ENCODE results near the gene GABBR2.
"Not testable (repeated sequence)": the region's sequence is repeated elsewhere in the genome, so short reads cannot be mapped to it uniquely, and the experiment has no call there.

Gene GABBR2

DNA sequence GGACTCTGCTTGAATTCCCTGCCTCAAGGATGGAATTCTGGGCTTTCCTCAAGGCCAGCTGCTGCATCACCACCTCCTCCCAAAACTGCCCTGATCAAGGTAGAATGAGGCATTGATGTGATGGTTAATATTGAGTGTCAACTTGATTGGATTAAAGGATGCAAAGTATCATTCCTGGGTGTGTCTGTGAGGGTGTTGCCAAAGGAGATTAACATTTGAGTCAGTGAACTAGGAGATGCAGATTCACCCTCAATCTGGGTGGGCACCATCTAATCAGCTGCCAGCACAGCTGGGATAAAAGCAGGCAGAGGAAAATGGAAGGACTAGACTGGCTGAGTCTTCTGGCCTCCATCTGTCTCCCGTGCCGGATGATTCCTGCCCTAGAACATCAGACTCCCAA is 23.9 kb downstream of the GABBR2 start:
- not testable (repeated sequence) for DNase-seq

DNA sequence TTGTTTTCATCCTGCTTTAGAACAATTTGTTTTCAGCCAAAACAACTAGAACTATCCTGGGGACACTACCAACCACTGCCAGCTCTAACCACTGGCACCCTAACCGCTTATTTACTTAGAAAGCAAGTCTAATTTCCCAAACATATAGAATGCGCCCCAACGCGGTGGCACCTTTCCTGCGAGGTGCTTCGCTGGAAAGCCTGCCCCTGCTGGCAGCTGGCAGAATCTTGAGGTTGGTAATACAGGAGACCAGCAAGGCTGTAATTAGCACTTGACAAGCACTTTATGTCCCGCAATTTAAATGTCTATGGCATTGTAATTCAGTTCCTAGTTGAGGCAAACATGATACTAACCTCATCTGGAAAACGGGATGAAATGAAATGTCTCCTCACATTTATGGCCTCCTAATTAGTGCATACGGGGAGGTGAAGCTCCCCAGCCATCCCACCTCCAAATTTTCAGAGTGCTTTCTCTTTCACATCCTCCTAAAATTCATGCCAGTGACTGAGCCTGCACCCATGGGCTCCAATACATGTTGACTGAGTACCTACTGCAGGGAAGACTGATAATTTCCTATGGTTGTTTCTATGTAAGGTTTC is 30.4 kb downstream of the GABBR2 start:
- no peak for DNase-seq

DNA sequence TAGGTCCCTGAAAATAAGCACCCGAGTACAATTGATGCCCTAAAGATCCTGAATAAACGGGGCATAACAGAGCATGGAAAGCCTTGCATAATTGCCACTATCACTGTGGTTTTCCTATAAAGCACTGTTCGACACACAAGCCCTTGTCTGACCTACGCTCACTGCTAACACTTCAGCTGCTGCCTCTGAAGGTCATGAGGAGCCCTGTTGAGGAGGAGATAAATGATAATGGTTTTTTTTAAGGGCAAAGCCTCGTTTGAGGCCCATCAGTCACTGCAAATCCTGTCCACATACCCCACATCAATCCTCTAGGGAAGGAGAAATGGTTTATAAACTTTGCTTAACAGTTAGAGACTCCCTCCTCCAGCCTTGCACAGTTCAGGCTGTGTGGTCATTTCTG is 35.1 kb downstream of the GABBR2 start:
- no peak for DNase-seq

DNA sequence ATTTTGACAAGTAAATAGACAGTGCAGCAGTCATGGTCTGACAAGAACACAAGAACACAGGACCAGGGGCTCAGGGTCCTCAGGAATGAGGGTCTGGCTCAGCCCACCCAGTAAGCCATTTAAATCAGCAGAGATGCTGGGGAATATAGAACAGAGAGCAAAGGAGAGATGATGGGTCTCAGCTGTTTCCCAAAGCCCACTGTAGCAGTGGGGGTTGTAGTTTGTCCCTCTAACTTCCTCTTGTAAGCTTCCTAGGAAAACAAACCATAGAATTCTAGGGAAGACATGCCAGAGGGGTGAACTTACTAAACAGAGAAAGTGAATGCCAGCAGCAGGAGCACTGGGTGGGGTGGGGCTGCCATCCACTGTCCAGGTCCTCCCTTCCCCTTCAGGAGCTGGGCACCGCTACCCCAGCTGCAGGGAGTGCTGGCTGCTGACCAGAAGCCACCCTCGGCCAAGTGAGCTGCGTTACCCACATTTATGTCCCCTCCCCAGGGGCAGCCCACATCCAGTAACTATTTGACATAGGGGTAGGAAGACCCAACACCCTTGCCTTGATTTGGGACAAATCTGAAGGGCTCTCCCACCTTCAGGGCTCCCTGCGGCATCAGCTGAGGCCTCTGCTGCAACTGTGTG is 41.6 kb downstream of the GABBR2 start:
- DNase-seq = no peak

DNA sequence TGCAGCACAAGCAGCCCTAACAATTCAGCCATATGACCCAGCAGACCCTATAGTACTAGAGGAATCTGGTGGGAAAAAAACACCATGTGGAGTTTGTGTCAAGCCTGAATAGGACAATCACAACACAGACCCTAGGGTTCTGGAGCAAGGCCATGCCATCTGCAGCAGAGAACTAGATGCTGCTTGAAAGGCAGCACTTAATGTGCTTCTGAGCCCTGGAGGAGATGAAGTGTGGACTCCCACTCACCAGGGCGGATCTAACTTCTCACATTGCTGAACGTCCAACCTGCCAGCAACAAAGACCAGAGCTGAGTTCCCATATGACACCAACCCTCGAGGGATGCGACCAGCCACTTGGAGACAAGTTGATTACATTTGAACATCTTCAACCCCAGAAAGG is 43.2 kb downstream of the GABBR2 start:
- no peak for DNase-seq

DNA sequence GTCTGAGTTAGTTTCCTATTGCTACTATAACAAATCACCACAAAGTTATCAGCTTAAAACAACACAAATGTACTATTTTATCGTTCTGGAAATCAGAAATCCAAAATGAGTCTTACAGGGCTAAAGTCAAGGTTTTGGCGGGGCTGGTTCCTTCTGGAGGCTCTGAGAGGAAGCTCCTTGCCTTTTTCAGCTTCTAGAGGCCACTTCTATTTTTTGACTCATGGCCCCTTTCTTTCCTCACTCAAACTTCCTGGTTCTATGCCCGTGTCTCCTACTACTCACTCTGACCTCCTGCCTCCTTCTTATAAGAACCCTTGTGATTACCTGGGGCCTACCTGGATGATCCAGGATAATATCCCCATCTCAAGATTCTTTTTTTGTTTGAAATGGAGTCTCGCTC is 48.2 kb downstream of the GABBR2 start:
- DNase-seq = no peak

DNA sequence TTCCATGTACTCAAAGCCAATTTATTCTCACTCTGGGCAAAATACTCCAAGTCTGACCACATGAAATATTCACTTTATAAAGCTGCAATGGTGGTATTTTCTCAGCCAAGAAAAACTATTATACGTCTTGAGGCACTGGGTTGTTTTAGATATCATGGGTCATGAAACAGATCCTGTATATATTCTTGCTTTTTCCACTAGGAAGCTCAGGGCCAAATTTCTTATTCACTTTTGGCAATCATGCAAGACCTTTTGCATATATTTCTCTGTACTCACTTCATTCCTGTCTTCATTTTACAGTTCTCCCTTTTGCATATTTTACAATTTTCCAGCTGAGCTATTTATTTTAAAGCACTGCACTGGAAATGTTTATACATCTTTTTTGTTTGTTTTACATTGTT is 49.8 kb downstream of the GABBR2 start:
- no peak for DNase-seq

DNA sequence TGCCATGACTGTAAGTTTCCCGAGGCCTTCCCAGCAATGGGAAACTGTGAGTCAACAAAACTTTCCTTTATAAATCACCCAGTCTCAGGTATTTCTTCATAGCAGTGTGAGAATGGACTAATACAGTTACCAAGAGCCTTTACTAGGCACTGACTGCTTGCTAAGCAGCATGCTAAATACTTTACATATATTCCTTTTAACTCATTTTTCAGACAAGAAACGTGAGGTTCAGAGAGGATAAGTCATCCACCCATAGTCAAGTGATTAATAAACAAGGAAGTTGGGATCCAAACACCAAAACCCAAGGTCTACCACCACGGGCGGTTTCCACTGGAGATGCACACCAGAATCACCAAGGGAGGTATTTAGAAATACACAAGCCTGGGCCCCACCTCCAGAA is 50.8 kb downstream of the GABBR2 start:
- DNase-seq = no peak

DNA sequence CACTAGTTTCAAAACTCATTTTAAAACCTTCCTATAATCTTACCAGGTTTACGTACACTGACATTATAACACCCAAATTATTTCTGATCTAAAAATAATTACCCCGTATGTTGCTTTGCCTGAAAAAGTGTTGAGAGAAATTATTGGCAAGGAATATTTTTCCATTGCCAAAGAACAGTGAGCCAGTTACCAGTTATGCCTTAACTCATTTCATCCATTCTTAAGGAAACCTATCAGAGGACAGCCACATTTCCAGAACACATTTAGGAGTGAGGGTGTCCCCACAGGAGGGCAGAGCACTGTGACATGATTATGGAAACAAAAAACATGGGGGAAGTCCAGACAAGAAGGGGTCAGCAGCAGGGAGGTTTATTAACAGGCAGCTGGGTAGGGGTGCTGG is 52.2 kb downstream of the GABBR2 start:
- no peak for DNase-seq

DNA sequence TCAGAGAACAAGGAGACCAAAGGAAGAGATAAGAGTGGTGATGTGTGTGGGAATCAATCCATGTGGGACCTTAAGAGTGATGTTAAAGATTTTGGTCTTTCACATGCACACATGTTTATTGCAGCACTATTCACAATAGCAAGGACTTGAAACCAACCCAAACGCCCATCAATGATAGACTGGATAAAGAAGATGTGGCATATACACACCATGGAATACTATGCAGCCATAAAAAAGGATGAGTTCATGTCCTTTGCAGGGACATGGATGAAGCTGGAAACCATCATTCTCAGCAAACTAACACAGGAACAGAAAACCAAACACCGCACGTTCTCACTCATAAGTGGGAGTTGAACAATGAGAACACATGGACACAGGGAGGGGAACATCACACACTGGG is 53.3 kb downstream of the GABBR2 start:
- not testable (repeated sequence) for DNase-seq

DNA sequence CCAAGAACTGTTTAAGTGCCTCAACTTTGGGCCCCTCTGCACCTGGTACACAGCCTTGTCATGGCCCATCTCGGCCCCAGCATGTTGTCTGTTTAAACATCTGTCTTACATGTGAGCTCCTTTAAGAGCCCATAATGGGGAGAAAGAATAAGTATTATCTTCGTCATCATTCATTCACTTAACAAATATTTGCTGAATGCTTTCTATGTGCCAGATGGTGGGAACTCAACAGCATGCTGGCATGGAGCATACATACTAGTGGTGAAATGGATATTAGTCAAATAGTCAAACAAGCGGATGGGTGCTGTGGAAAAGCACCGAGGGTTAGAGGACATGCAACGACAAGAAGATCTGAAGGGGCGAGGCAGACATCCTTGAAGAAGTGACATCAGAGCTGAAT is 54.5 kb downstream of the GABBR2 start:
- DNase-seq = no peak

DNA sequence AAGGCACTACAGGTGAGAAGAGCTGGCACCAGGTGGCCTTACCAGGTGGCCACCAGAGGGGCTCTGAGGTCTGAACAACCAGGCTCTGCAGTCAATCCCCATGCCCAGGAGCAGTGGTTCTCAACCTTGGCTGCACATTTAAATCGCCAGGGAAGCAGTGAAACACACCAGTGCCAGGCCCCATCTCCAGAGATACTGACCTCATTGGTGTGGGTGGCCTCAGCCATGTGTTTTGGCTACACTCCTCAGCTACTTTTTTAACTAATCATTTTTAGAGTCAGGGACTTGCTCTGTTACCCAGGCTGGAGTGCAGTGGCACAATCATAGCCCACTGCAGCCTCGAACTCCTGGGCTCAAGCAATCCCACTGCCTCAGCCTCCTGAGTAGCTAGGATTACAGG is 56.0 kb downstream of the GABBR2 start:
- no peak for DNase-seq

DNA sequence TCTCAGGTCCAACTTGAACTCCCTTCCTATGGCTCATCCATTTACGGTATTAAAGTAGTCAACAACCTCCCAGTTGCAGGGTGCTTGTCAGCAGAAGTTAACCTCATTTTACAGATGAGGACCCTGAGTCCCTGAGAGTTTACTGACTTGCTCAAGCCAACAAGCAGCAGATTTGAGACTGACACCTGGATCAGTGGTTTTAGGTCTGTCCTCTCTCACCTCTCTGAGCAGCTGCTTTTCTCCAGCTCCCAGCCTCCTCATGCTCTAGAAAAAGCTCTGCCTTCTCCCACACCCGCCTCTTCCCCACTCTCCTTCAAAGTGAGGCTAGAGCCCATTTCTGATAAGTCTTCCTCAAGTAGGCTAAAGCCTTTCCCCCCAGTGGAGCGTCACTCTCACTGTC is 56.4 kb downstream of the GABBR2 start:
- DNase-seq = no peak

DNA sequence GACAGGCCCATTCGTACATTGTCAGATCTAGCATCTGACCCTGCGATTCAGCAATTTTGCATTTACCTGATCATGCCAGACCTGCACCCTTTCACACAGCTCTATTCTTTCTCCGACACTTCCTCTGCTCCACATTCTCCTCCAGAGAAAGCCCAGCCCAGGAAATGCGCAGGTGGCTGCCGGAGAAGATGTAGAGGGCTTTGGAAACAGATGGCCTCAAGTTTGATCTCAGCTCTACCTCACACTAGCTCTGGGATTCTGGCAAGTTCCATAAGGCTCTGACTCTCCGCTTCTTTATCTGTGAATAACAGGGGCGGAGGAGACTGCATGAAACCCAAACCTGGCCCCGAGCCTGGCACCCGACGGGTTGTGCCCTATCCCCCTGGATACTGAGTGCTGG is 61.5 kb downstream of the GABBR2 start:
- no peak for DNase-seq

DNA sequence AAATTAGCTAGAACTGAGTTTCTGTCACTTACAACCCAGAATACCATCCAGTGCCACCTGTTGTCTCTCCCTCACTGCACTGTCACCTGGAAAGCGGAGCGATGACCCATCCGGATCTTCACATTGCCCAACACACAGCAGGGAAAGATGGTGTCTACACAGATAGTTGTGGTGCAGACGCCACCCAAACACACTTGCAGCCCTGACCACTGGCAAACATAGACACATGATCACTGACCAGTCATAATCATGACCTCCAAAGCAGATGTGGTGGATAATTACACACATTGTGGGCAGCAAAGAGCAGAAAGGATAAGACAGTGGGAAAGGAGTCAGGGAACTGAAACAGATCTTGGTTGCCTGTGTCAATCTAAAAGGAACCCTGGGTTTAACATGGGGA is 64.7 kb downstream of the GABBR2 start:
- DNase-seq = no peak

DNA sequence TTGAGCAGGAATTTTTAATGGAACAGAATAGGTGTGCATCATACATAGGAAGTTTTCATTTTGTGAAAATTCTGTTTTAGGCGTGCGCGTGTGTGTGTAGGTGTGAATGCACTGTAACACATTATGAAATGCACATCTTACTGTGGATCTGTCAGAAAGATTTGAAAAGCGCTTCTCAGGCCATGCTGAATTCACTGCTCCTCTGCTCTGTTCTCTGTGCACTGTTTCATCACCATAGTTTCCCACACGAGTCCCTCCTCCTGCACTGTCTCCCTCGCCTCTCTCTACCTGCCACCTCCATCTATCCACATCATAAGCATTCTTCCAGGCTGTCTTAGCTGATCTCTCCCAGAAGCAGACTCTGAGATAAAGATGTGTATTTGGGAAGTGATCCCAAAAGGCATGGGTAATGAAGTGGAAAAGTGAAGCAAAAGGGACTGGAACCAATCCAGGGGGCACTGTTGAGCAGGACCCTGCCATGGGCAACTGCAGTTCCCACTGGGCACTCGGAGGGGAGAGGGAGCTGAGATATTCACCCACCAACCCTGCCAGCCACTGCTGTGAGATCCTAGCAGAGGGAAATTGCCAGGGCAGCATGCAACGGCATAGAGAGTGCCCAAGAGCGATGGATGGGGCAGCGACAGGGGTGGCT is 65.9 kb downstream of the GABBR2 start:
- DNase-seq = no peak

DNA sequence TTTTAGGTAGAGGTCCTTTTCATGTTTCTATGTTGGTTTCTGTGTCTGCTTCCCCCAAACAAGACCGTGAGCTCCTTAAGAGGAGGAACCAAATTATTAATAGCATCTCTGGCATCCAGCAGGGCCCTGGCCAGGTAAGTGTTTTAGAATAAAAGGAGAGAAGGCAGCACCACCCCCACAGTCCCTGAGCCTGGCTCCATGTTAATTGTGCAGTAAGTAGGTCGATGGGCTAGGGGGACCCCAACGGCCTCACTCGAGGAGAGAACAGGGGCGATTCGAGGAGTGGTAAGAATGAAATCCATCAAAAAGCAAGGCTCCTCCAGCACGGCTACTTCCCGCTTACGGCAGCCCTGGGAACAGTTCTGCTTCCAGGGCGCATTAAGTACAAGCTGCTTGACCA is 67.0 kb downstream of the GABBR2 start:
- no peak for DNase-seq

DNA sequence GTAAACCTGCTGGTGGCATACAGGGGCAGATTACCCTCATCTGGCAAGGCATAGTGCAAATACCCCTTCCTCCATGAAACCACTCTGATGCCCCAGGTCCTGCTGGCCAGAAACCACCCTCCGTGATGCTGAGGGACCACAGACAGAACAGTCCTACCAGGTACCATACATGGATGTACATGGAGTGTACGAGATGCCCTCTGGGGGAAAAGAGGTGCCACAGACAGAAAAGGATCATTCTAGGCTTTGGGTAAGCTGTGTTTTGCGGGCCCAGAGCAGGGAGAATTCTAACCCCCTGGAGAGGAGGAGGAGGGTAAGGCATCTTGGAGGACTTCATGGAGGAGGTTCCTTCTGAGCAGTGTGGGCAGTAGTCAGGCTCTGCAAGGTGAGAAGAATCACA is 68.3 kb downstream of the GABBR2 start:
- DNase-seq = no peak

DNA sequence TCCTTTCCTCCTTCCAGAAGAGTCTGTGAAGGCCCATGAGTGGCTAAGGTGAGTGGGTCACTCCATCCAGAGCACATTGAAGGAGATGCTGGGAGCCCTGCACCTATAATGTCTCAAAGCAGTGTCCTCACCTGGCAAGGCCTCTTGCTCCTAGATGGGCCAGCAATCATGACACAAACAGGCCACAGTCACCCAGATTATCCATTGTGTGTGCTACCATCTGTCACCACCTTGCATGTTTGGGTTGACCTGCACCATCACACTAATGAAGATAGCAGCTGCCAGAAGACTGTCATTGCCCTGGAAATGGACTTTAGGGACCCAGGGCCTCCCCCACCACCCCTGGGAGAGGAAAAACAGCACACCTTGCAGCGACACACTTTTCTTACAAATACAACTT is 69.6 kb downstream of the GABBR2 start:
- no peak for DNase-seq

DNA sequence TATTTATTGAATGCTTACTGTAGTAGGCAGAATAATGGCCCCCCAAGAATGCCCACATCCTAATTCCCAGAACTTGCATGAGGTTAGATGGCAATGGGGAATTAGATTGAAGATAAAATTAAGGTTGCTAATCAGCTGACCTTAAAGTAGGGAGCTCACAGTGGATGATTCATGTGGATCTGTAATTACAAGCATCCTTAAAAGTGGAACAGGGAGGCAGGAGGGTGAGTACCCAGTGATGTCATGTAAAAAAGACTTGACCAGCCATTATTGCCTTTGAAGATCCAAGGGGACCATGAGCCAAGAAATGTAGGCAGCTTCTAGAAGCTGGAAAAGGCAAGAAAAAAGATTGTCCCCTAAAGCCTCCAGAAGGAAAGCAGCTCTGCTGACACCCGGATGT is 71.4 kb downstream of the GABBR2 start:
- no peak for DNase-seq

DNA sequence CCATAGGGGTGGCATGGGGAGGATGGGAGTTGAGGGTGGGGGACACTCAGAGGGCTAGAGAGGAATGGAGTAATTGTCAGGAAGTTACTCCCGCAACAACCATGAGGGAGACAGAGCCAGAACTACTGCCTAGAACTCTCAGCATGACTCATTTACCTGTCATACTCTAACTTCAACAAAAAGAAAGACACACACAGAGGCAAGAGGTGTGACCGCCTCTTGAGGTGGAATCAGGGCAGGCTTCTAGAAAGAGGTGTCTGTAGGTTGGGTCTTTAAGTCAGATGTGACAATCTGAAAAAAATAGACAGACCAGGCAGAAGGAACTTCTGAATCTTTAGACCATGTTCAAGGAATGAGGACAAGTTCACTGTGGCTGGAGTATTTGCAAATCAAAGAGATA is 73.4 kb downstream of the GABBR2 start:
- DNase-seq = no peak

DNA sequence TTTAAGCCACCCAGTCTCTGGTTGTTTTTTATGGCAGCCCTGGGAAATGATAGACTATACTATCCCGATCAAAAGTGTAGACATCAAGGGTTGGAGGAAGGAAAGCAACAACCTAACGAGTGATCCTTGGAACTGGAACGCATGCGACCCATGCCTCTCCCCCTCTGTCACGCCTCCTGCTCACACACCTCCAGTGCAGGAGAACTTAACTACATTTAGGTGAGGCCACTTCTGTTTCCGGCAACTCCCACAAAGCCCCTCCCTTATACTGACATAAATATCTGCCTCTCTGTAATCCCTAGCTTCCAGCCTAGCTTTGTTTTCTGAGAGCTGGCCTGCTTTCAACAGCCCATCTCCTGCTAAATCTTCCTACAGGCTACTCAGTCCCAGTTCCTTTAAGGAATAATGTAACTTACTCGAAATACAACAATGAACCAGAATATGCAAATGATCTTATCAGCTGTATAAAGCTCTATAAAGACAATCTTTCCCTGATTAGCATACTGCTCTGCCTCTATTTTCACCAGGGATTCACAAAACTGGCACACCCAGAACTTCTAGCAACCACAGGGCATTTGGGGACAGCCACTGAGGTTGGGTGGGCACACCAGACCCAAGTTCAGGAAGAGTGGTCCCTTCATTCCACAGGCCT is 73.9 kb downstream of the GABBR2 start:
- DNase-seq = no peak

DNA sequence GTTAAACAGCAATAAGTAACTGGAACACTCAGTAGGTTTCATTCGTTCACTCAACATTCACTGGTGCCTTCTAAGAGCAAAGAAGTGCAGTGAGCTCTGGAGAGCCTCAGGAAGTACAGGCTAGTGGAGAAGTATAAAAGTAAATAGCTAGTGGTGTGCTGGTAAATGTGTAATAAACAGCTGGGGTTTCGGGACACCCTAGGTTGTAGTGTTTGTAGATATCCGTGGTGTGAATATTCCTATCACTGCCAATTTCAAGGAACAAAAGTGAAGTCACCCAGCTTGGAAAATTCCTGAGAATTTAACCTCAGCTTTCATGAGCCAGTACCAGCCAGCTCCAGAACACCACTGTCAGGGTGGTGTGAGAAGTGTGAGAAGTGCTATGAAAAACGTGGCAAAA is 75.9 kb downstream of the GABBR2 start:
- DNase-seq = no peak

DNA sequence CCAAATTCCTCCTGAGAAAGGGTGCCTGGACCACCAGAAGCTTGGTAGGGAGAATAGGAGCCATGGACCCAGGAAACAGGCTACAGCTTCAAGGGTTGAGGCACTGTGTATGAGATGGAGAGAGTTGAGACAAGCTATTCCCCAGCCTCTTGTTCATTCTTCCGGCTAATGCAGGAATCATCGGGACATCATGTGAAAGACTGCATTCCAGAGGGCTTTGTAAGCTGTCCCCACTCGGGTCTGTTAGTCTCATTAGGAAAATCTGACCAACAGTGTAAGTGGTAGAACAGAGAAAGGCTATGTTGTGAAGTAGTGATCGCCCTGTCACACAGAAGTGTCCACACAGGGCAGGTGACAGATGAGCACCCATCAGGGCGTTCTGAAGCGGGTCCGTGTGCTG is 81.4 kb downstream of the GABBR2 start:
- no peak for DNase-seq

Data from NCI-H2227 treated with DMSO at 0.1 percent for 48 hours (cell line).